Gastrocnemius medialis (tissue), 4 donors: ENCODE data around the gene SAYSD1. TPM values are rescaled to one million over a fixed set of nuclear protein-coding genes. Genes with fewer than 3 reads are reported as not detected.
A peak's percentile ranks its signal among the peaks of the same experiment; 100 is the strongest.

Experiments used
- ATAC-seq, 2 donors: fragments of 150-250 bp; one replicate each; pipeline ENCODE4 v1.9.1; 2016
- DNase-seq, 2 donors: peaks; one replicate each; pipeline ENCODE4 v3.0.0-alpha.2; 2019
- H3K27ac ChIP-seq, 4 donors: fragments of 200-600 bp; sonication (generic); 1 replicate in 1 of 4; 2 replicates in 3 of 4; pipeline ENCODE4 v1.5.1; 2016 to 2018; ENCODE audit warnings: mild to moderate bottlenecking in 2 of 4, moderate library complexity in 1 of 4
- H3K27me3 ChIP-seq, 3 donors: fragments of 200-600 bp; sonication (generic) in 2 of 3; 1 replicate in 1 of 3; 2 replicates in 2 of 3; pipeline versions ENCODE4 v1.5.1 to v1.6.0; 2016 to 2019; ENCODE audit warnings: mild to moderate bottlenecking in 1 of 3, moderate library complexity in 1 of 3
- H3K36me3 ChIP-seq, 2 donors: fragments of 200-600 bp; sonication (generic) in 1 of 2; one replicate each; pipeline ENCODE4 v1.5.1; 2017 to 2018
- H3K4me1 ChIP-seq, 2 donors: fragments of 200-600 bp; sonication (generic) in 1 of 2; one replicate each; pipeline ENCODE4 v1.5.1; 2016 to 2017; ENCODE audit warnings: mild to moderate bottlenecking in 2 of 2
- H3K4me3 ChIP-seq, 4 donors: fragments of 200-600 bp; sonication (generic) in 3 of 4; 1 replicate in 1 of 4; 2 replicates in 3 of 4; pipeline ENCODE4 v1.5.1; 2016 to 2019; ENCODE audit warnings: mild to moderate bottlenecking in 2 of 4
- H3K9me3 ChIP-seq, 3 donors: fragments of 200-600 bp; sonication (generic) in 2 of 3; 1 replicate in 1 of 3; 2 replicates in 2 of 3; pipeline ENCODE4 v1.5.1; 2016 to 2019
- POLR2A ChIP-seq, 2 donors: fragments of 450-650 bp; IDR thresholded peaks; one replicate each; pipeline ENCODE4 v1.6.1; 2017; ENCODE audit warnings: antibody characterized with exemption in 2 of 2, mild to moderate bottlenecking in 2 of 2, moderate library complexity in 2 of 2
- in situ Hi-C, 4 donors: fragments of 200-750 bp; cut with MboI; loops; one replicate each; pipeline versions ENCODE4 v1.15.0 to v1.8.0; 2017; ENCODE audit warnings: low sequenced_read_pairs in 4 of 4
- intact Hi-C: fragments of 100-400 bp; cut with DNase I; formaldehyde crosslinking; loops from one replicate; pipeline ENCODE4 v1.15.1; 2023; ENCODE audit warnings: low total_unique reads
- total RNA-seq, 4 donors: library from RNA; depleted of rRNA; stranded (reverse); fragments of >200 nt; gene quantifications; one replicate each; pipeline versions ENCODE4 v1.1.0 to v1.2.3, GENCODE V29; 2016
- TF ChIP-seq, protein P1 (sequence below), 5 experiments: fragments of 450-650 bp in 3 of 5; fragments of 200-600 bp in 2 of 5; sonication (generic) in 2 of 5; IDR thresholded peaks in 4 of 5; conservative IDR thresholded peaks in 1 of 5; 1 replicate in 4 of 5; 2 replicates in 1 of 5; pipeline ENCODE4 v1.5.1; 2016 to 2019; ENCODE audit warnings: antibody characterized with exemption in 5 of 5, mild to moderate bottlenecking in 3 of 5, moderate library complexity in 3 of 5

Gene SAYSD1
- total RNA-seq, 4 donors from 2014 or later = 6.4 to 12.9 (median 10.4) TPM

DNA sequence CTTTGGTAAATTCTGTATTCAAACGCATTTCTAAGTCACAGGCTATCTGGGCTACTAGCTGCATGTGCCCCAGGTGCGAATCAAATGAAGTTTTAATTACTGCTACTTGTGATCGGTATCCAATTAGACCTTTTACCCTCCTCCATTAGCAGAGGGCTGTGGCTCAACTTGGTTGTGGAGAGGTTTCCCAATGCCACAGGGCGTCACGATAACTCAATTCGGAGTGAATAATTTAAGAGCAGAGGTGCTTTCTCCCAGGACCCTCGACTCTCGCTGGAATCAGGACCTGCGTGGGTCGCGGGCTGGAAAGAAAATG lies 640 bp downstream of the SAYSD1 start:
- Histone ChIP-seq H3K27me3 (no peaks in the 10 kb centered on the region), H3K27ac (peak overlapping the region; percentile 92 to 99 (median 98)), H3K9me3 (no peaks in the 10 kb centered on the region), H3K36me3 (peaks cover 0 to 11% of the 10 kb centered on the region in 2 donors), H3K4me3 (peak overlapping the region; percentile 66 to 96 (median 92)), H3K4me1 (peaks cover 14 to 17% of the 10 kb centered on the region in 2 donors)
- TF ChIP-seq POLR2A (IDR thresholded peaks at IDR 0.05) = no peak
- TF ChIP-seq, protein P1, sequence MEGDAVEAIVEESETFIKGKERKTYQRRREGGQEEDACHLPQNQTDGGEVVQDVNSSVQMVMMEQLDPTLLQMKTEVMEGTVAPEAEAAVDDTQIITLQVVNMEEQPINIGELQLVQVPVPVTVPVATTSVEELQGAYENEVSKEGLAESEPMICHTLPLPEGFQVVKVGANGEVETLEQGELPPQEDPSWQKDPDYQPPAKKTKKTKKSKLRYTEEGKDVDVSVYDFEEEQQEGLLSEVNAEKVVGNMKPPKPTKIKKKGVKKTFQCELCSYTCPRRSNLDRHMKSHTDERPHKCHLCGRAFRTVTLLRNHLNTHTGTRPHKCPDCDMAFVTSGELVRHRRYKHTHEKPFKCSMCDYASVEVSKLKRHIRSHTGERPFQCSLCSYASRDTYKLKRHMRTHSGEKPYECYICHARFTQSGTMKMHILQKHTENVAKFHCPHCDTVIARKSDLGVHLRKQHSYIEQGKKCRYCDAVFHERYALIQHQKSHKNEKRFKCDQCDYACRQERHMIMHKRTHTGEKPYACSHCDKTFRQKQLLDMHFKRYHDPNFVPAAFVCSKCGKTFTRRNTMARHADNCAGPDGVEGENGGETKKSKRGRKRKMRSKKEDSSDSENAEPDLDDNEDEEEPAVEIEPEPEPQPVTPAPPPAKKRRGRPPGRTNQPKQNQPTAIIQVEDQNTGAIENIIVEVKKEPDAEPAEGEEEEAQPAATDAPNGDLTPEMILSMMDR (IDR thresholded peaks at IDR 0.05 in 4 of 5, conservative IDR thresholded peaks at IDR 0.05 in 1 of 5) = no peak
- in situ Hi-C loops = no loop called here
- ATAC-seq = peak; percentile 40 to 43
- intact Hi-C loops = no loop called here
- no peak for DNase-seq

DNA sequence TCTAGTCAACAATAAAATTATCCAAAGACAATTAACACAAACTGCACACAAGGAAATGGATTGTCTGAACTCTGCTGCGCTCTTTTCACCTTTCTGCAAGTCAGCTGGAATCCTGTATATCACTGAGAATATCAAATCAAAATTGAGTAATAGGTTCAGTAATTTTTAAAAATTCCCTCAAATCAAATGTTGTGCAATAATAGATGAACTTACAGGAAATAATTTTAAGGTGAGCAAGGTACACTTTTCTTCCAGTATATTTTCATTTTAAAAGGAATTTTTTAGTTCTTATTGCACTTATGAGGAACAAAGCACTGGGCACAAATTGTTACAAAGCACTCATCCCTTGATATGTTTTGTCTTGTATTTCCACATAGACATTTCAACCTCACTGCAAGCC lies 1.2 kb downstream of the SAYSD1 start:
- Histone ChIP-seq H3K36me3 (peaks cover 0 to 16% of the 10 kb centered on the region in 2 donors), H3K4me1 (peaks cover 14 to 17% of the 10 kb centered on the region in 2 donors), H3K27me3 (no peaks in the 10 kb centered on the region), H3K27ac (peak overlapping the region; percentile 92 to 99 (median 98)), H3K4me3 (peak overlapping the region; percentile 66 to 96 (median 92)), H3K9me3 (no peaks in the 10 kb centered on the region)
- in situ Hi-C loops = no loop called here
- DNase-seq (no peak), ATAC-seq (no peak)
- TF ChIP-seq, protein P1 (IDR thresholded peaks at IDR 0.05 in 4 of 5, conservative IDR thresholded peaks at IDR 0.05 in 1 of 5) = no peak
- TF ChIP-seq POLR2A (IDR thresholded peaks at IDR 0.05) = no peak
- intact Hi-C loops = no loop called here

- no peak for ATAC-seq
- in situ Hi-C loops = no loop called here
- no peak overlapping the region for H3K27ac ChIP-seq
- DNase-seq = no peak
- intact Hi-C loops = no loop called here
- H3K4me3 ChIP-seq = no peak overlapping the region
- H3K27me3 ChIP-seq = no peaks in the 10 kb centered on the region
- peaks cover 0 to 23% of the 10 kb centered on the region in 2 donors for H3K36me3 ChIP-seq
- TF ChIP-seq, protein P1 (IDR thresholded peaks at IDR 0.05 in 4 of 5, conservative IDR thresholded peaks at IDR 0.05 in 1 of 5) = no peak
- TF ChIP-seq POLR2A (IDR thresholded peaks at IDR 0.05) = no peak
- H3K9me3 ChIP-seq = no peaks in the 10 kb centered on the region
- peaks cover 14 to 17% of the 10 kb centered on the region in 2 donors for H3K4me1 ChIP-seq
Measured at GRCh38 chr6:39111280-39111679, 3.7 kb downstream of the SAYSD1 start.

DNA sequence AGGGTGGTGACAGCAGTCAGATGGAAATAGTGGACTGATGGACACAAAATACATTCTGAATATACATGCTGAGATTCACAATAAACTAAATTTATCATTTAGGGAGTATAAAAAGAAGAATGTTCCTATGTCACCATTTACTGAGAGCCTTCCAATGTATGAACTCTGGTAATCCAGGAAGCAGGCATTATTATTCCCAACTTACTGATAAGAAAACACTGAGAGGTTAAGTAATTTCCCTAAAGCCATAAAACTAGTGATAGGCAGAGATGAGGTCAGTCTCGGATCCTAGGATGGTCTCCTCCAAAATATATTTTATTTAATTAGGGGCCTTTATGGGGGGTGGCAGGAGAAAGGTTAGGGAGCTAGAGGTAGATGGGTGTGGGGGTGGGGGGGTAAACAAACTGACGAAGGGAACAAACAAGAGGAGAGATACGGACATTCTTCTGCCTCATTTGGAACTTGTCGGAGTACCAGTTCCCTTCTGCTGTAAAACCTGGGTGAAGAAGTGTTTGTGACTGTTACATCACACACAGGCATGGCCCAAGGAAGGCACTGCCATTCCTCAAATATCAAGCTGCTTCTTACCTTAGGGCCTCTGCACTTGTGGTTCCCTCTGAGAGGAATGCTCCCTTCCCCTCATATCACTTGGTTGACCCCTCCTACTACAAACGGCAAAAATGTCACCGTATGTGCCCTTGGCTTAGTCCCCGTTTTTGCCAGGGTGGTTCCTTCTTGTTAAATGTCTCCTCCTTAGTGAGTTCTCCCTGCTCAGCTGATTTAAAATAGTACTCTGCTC lies 6.7 kb downstream of the SAYSD1 start:
- DNase-seq = no peak
- H3K9me3 ChIP-seq = no peaks in the 10 kb centered on the region
- intact Hi-C loops (no loop called here), in situ Hi-C loops (no loop called here)
- peaks cover 0 to 32% of the 10 kb centered on the region in 2 donors for H3K36me3 ChIP-seq
- TF ChIP-seq, protein P1 (IDR thresholded peaks at IDR 0.05 in 4 of 5, conservative IDR thresholded peaks at IDR 0.05 in 1 of 5) = no peak
- TF ChIP-seq POLR2A (IDR thresholded peaks at IDR 0.05) = no peak
- peaks cover 0 to under 1% of the 10 kb centered on the region in 2 donors for H3K4me1 ChIP-seq
- H3K27me3 ChIP-seq = no peaks in the 10 kb centered on the region
- no peak for ATAC-seq
- no peak overlapping the region for H3K4me3 ChIP-seq
- H3K27ac ChIP-seq = no peak overlapping the region
